GM23338 (cell line): ENCODE results near the gene NENF. TPM values are rescaled to one million over a fixed set of nuclear protein-coding genes. Genes with fewer than 3 reads are reported as not detected.

Experiments used
- ATAC-seq: fragments of 200-7000 bp; cut with Tn5 transposase; 3 replicates; pipeline ENCODE4 v1.9.1; 2020
- DNase-seq: peaks from one replicate; pipeline ENCODE4 v3.0.0-alpha.2; 2015; ENCODE audit warnings: low spot score
- H2AFZ ChIP-seq: fragments of 200-600 bp; sonication (generic); 2 replicates; pipeline ENCODE4 v1.8.0; 2016; ENCODE audit warnings: antibody characterized with exemption, mild to moderate bottlenecking, moderate library complexity
- H3F3A ChIP-seq: fragments of 200-600 bp; sonication (generic); replicated peaks from 2 replicates; pipeline ENCODE4 v1.8.0; 2017; ENCODE audit warnings: antibody characterized with exemption, mixed run types, low read depth
- H3K27ac ChIP-seq: fragments of 200-600 bp; sonication (generic); 2 replicates; pipeline ENCODE4 v1.6.1; 2016; ENCODE audit warnings: low read depth
- H3K27me3 ChIP-seq: fragments of 200-600 bp; sonication (generic); 2 replicates; pipeline ENCODE4 v1.8.0; 2016; ENCODE audit warnings: mild to moderate bottlenecking, mixed run types, moderate library complexity; ENCODE audit not compliant: insufficient read depth
- H3K36me3 ChIP-seq: fragments of 200-600 bp; sonication (generic); 2 replicates; pipeline ENCODE4 v1.8.0; 2016; ENCODE audit warnings: mild to moderate bottlenecking; ENCODE audit not compliant: insufficient read depth
- H3K4me1 ChIP-seq: fragments of 200-600 bp; sonication (generic); 2 replicates; pipeline ENCODE4 v1.8.0; 2016; ENCODE audit warnings: mild to moderate bottlenecking, moderate library complexity; ENCODE audit not compliant: insufficient read depth
- H3K4me2 ChIP-seq: fragments of 200-600 bp; sonication (generic); 2 replicates; pipeline ENCODE4 v1.7.1; 2017; ENCODE audit warnings: mixed run types
- H3K4me3 ChIP-seq: fragments of 200-600 bp; sonication (generic); 2 replicates; pipeline ENCODE4 v1.6.1; 2016; ENCODE audit warnings: mixed run types
- H3K79me2 ChIP-seq: fragments of 200-600 bp; sonication (generic); replicated peaks from 2 replicates; pipeline ENCODE4 v1.8.0; 2017; ENCODE audit warnings: mild to moderate bottlenecking; ENCODE audit not compliant: insufficient read depth
- H3K9me2 ChIP-seq: fragments of 200-600 bp; sonication (generic); 2 replicates; pipeline ENCODE4 v1.8.0; 2017; ENCODE audit not compliant: insufficient read depth
- H4K20me1 ChIP-seq: fragments of 200-600 bp; sonication (generic); replicated peaks from 2 replicates; pipeline ENCODE4 v1.8.0; 2017; ENCODE audit warnings: mild to moderate bottlenecking; ENCODE audit not compliant: insufficient read depth
- H3K27ac Mint-ChIP-seq: 2 replicates; pipeline ENCODE4 v1.8.0; 2020; ENCODE audit warnings: inconsistent platforms, mild to moderate bottlenecking, moderate library complexity, mixed read lengths
- H3K27me3 Mint-ChIP-seq: 3 replicates; pipeline ENCODE4 v1.8.0; 2022; ENCODE audit warnings: low read depth, mild to moderate bottlenecking, moderate library complexity, mixed read lengths, inconsistent platforms; ENCODE audit not compliant: insufficient read depth, poor library complexity
- H3K36me3 Mint-ChIP-seq: 3 replicates; pipeline ENCODE4 v1.8.0; 2021; ENCODE audit warnings: low read depth, mild to moderate bottlenecking, inconsistent platforms, moderate library complexity, mixed read lengths
- H3K4me1 Mint-ChIP-seq: 3 replicates; pipeline ENCODE4 v1.8.0; 2020; ENCODE audit warnings: mild to moderate bottlenecking, inconsistent platforms, mixed read lengths
- H3K4me3 Mint-ChIP-seq: 3 replicates; pipeline ENCODE4 v1.8.0; 2021; ENCODE audit warnings: moderate library complexity, mild to moderate bottlenecking, inconsistent platforms, mixed read lengths
- H3K9me3 Mint-ChIP-seq: 3 replicates; pipeline ENCODE4 v1.8.0; 2020; ENCODE audit warnings: moderate library complexity, mild to moderate bottlenecking, inconsistent platforms, mixed read lengths
- ETS1 ChIP-seq: IDR thresholded peaks from 2 replicates; pipeline ENCODE4 v1.6.1; 2016; ENCODE audit warnings: antibody characterized with exemption
- EZH2phosphoT487 ChIP-seq: fragments of 200-600 bp; sonication (generic); IDR thresholded peaks from one replicate; pipeline ENCODE4 v1.8.1; 2018; ENCODE audit warnings: antibody characterized with exemption; ENCODE audit not compliant: unreplicated experiment
- JUNB ChIP-seq: IDR thresholded peaks from one replicate; pipeline ENCODE4 v1.6.1; 2016; ENCODE audit warnings: antibody characterized with exemption; ENCODE audit not compliant: unreplicated experiment
- NANOG ChIP-seq: IDR thresholded peaks from 2 replicates; pipeline ENCODE4 v1.6.1; 2016; ENCODE audit warnings: antibody characterized with exemption, borderline replicate concordance
- STAT1 ChIP-seq: IDR thresholded peaks from one replicate; pipeline ENCODE4 v1.6.1; 2016; ENCODE audit warnings: antibody characterized with exemption; ENCODE audit not compliant: unreplicated experiment
- ZNF331 ChIP-seq: fragments of 250-450 bp; sonication (Bioruptor Pico); IDR thresholded peaks from 2 replicates; pipeline ENCODE4 v1.5.0; 2020; ENCODE audit warnings: low read depth, mild to moderate bottlenecking, moderate library complexity
- polyA plus RNA-seq: library from polyadenylated mRNA; unstranded; fragments of >200 nt; fragmentation: Nextera tagmentation; extraction: Ambion mirVana; gene quantifications from 2 replicates; pipeline ENCODE4 v1.2.1, GENCODE V29; 2016
- total RNA-seq: library from RNA; depleted of rRNA; stranded (reverse); fragments of >200 nt; shearing (Covaris generic); gene quantifications from 2 replicates; pipeline ENCODE4 v1.2.3, GENCODE V29; 2014
- TF ChIP-seq, protein P1 (sequence below): IDR thresholded peaks from one replicate; pipeline ENCODE4 v1.6.1; 2018; ENCODE audit warnings: antibody characterized with exemption; ENCODE audit not compliant: unreplicated experiment
- TF ChIP-seq, protein P2 (sequence below): fragments of 250-450 bp; sonication (Bioruptor Pico); IDR thresholded peaks from 2 replicates; pipeline ENCODE4 v1.5.0; 2020; ENCODE audit warnings: mild to moderate bottlenecking, moderate library complexity

Gene NENF
- total and polyA plus RNA-seq, 2 experiments from 2014 or later, result 27.6 to 60.7 TPM

GRCh38 chr1:212428496-212428895 lies 4.2 kb upstream of the NENF start:
- no peak overlapping the region for H3K27ac Mint-ChIP-seq
- Histone ChIP-seq H3K79me2 (no peaks in the 10 kb centered on the region), H3K9me2 (no peaks in the 10 kb centered on the region), H4K20me1 (no peaks in the 10 kb centered on the region), H2AFZ (no peak overlapping the region), H3K4me2 (no peak overlapping the region), H3K27me3 (peaks cover 4% of the 10 kb centered on the region), H3F3A (no peaks in the 10 kb centered on the region), H3K36me3 (no peaks in the 10 kb centered on the region), H3K27ac (no peak overlapping the region), H3K4me3 (no peak overlapping the region), H3K4me1 (peaks cover 12% of the 10 kb centered on the region; the same call in 1 of the 2 replicates)
- H3K4me1 Mint-ChIP-seq, result peaks cover 15% of the 10 kb centered on the region
- no peak overlapping the region for H3K4me3 Mint-ChIP-seq
- TF ChIP-seq STAT1, result no peak
- no peak for TF ChIP-seq ZNF331 (CRISPR knock-in tag)
- TF ChIP-seq ETS1, result no peak
- no peak for TF ChIP-seq JUNB
- TF ChIP-seq NANOG, result no peak
- TF ChIP-seq, protein P1, sequence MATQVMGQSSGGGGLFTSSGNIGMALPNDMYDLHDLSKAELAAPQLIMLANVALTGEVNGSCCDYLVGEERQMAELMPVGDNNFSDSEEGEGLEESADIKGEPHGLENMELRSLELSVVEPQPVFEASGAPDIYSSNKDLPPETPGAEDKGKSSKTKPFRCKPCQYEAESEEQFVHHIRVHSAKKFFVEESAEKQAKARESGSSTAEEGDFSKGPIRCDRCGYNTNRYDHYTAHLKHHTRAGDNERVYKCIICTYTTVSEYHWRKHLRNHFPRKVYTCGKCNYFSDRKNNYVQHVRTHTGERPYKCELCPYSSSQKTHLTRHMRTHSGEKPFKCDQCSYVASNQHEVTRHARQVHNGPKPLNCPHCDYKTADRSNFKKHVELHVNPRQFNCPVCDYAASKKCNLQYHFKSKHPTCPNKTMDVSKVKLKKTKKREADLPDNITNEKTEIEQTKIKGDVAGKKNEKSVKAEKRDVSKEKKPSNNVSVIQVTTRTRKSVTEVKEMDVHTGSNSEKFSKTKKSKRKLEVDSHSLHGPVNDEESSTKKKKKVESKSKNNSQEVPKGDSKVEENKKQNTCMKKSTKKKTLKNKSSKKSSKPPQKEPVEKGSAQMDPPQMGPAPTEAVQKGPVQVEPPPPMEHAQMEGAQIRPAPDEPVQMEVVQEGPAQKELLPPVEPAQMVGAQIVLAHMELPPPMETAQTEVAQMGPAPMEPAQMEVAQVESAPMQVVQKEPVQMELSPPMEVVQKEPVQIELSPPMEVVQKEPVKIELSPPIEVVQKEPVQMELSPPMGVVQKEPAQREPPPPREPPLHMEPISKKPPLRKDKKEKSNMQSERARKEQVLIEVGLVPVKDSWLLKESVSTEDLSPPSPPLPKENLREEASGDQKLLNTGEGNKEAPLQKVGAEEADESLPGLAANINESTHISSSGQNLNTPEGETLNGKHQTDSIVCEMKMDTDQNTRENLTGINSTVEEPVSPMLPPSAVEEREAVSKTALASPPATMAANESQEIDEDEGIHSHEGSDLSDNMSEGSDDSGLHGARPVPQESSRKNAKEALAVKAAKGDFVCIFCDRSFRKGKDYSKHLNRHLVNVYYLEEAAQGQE, result no peak
- TF ChIP-seq EZH2phosphoT487, result no peak
- TF ChIP-seq, protein P2, sequence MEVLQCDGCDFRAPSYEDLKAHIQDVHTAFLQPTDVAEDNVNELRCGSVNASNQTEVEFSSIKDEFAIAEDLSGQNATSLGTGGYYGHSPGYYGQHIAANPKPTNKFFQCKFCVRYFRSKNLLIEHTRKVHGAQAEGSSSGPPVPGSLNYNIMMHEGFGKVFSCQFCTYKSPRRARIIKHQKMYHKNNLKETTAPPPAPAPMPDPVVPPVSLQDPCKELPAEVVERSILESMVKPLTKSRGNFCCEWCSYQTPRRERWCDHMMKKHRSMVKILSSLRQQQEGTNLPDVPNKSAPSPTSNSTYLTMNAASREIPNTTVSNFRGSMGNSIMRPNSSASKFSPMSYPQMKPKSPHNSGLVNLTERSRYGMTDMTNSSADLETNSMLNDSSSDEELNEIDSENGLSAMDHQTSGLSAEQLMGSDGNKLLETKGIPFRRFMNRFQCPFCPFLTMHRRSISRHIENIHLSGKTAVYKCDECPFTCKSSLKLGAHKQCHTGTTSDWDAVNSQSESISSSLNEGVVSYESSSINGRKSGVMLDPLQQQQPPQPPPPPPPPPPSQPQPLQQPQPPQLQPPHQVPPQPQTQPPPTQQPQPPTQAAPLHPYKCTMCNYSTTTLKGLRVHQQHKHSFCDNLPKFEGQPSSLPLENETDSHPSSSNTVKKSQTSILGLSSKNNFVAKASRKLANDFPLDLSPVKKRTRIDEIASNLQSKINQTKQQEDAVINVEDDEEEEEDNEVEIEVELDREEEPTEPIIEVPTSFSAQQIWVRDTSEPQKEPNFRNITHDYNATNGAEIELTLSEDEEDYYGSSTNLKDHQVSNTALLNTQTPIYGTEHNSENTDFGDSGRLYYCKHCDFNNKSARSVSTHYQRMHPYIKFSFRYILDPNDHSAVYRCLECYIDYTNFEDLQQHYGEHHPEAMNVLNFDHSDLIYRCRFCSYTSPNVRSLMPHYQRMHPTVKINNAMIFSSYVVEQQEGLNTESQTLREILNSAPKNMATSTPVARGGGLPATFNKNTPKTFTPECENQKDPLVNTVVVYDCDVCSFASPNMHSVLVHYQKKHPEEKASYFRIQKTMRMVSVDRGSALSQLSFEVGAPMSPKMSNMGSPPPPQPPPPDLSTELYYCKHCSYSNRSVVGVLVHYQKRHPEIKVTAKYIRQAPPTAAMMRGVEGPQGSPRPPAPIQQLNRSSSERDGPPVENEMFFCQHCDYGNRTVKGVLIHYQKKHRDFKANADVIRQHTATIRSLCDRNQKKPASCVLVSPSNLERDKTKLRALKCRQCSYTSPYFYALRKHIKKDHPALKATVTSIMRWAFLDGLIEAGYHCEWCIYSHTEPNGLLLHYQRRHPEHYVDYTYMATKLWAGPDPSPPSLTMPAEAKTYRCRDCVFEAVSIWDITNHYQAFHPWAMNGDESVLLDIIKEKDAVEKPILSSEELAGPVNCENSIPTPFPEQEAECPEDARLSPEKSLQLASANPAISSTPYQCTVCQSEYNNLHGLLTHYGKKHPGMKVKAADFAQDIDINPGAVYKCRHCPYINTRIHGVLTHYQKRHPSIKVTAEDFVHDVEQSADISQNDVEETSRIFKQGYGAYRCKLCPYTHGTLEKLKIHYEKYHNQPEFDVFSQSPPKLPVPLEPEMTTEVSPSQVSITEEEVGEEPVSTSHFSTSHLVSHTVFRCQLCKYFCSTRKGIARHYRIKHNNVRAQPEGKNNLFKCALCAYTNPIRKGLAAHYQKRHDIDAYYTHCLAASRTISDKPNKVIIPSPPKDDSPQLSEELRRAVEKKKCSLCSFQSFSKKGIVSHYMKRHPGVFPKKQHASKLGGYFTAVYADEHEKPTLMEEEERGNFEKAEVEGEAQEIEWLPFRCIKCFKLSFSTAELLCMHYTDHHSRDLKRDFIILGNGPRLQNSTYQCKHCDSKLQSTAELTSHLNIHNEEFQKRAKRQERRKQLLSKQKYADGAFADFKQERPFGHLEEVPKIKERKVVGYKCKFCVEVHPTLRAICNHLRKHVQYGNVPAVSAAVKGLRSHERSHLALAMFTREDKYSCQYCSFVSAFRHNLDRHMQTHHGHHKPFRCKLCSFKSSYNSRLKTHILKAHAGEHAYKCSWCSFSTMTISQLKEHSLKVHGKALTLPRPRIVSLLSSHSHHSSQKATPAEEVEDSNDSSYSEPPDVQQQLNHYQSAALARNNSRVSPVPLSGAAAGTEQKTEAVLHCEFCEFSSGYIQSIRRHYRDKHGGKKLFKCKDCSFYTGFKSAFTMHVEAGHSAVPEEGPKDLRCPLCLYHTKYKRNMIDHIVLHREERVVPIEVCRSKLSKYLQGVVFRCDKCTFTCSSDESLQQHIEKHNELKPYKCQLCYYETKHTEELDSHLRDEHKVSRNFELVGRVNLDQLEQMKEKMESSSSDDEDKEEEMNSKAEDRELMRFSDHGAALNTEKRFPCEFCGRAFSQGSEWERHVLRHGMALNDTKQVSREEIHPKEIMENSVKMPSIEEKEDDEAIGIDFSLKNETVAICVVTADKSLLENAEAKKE (CRISPR knock-in tag), result no peak
- DNase-seq (no peak), ATAC-seq (no peak)
- H3K36me3 Mint-ChIP-seq, result no peaks in the 10 kb centered on the region
- H3K27me3 Mint-ChIP-seq, result peaks cover 5% of the 10 kb centered on the region
- no peaks in the 10 kb centered on the region for H3K9me3 Mint-ChIP-seq
